Activated naive CD4-positive, alpha-beta T cell treated with anti-CD3 and anti-CD28 coated beads, Interleukin-2, amount 50 U/mL, for 24 hours (primary cell): ENCODE data around the gene SLC25A26.

Source experiments
- H3K27ac Mint-ChIP-seq: one replicate; pipeline ENCODE4 v1.8.0; 2021; ENCODE audit warnings: mild to moderate bottlenecking, mixed read lengths
- H3K27me3 Mint-ChIP-seq: one replicate; pipeline ENCODE4 v1.8.0; 2021; ENCODE audit warnings: mixed read lengths
- H3K36me3 Mint-ChIP-seq: one replicate; pipeline ENCODE4 v1.8.0; 2021; ENCODE audit warnings: mixed read lengths
- H3K4me1 Mint-ChIP-seq: one replicate; pipeline ENCODE4 v1.8.0; 2021; ENCODE audit warnings: mixed read lengths
- H3K4me3 Mint-ChIP-seq: one replicate; pipeline ENCODE4 v1.8.0; 2021; ENCODE audit warnings: mild to moderate bottlenecking, mixed read lengths
- H3K9me3 Mint-ChIP-seq: one replicate; pipeline ENCODE4 v1.8.0; 2021; ENCODE audit warnings: mixed read lengths

SLC25A26 gene

DNA sequence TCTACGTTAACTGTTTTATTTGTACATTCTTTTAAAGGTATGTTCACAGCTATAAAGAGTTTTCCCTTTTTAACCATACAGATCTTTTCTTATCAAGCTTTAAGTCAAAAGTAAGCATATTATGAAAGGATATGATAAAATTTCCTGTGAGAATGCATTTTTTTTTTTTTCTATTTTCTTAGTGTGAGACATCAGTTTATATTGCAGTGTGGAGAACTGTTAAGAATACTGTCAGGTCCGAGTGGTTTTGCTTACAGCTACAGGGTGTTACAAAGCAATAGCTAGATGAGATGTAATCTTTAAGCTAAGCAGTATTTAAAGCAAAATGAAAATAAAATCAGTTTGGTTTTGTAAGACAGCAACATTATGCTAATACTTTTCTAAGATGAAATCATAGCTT is 133.2 kb downstream of the SLC25A26 start:
- H3K27ac Mint-ChIP-seq: no peak overlapping the region
- peaks cover 24% of the 10 kb centered on the region for H3K36me3 Mint-ChIP-seq

DNA sequence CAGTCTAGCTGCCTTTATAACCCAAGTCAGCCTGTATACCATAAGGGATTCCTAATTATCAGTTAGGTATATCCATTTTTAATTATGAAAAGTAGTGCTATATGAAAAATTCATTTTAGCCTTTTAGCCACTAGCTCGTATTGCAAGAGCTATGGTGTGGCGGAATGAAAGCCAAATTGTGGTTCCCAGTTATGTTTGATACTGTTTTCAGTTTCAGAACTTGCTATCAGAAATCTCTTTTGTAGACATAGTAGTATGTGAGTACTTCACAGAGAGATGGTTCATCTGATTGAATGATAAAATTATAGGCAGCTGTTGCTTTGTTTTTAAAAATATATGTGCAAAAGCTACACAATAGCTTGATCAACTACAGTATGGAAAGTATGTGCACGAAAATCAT is 134.6 kb downstream of the SLC25A26 start:
- no peaks in the 10 kb centered on the region for H3K9me3 Mint-ChIP-seq
- H3K27ac Mint-ChIP-seq: no peak overlapping the region
- no peak overlapping the region for H3K4me3 Mint-ChIP-seq
- peaks cover 22% of the 10 kb centered on the region for H3K4me1 Mint-ChIP-seq
- peaks cover 18% of the 10 kb centered on the region for H3K36me3 Mint-ChIP-seq
- H3K27me3 Mint-ChIP-seq: no peaks in the 10 kb centered on the region

More for the DNA sequence above, 133.2 kb downstream of the SLC25A26 start:
- no peak overlapping the region for H3K4me3 Mint-ChIP-seq
- H3K4me1 Mint-ChIP-seq: peaks cover 22% of the 10 kb centered on the region
- no peaks in the 10 kb centered on the region for H3K27me3 Mint-ChIP-seq
- H3K9me3 Mint-ChIP-seq: no peaks in the 10 kb centered on the region

DNA sequence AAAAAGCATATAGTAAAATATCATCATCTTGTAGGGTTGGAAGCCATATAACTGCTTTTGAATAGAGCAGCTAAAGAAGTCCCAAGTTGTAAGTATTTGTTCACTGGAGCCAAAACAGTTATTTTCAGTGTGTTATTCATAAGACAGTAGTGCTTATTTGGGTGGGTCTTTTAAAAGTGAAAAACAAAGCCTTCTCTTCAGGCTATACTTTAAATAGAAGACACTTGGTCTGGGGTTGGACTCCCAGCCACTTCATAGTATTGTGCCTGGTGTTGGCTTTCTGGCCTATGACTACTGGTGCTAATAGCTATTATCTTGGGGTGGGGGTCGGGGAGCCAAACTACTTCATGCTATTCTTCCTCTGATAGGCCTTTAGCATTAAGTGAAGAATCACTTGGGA is 135.2 kb downstream of the SLC25A26 start:
- no peaks in the 10 kb centered on the region for H3K9me3 Mint-ChIP-seq
- H3K4me1 Mint-ChIP-seq: peaks cover 22% of the 10 kb centered on the region
- no peak overlapping the region for H3K4me3 Mint-ChIP-seq
- no peak overlapping the region for H3K27ac Mint-ChIP-seq
- no peaks in the 10 kb centered on the region for H3K27me3 Mint-ChIP-seq
- peaks cover 13% of the 10 kb centered on the region for H3K36me3 Mint-ChIP-seq

DNA sequence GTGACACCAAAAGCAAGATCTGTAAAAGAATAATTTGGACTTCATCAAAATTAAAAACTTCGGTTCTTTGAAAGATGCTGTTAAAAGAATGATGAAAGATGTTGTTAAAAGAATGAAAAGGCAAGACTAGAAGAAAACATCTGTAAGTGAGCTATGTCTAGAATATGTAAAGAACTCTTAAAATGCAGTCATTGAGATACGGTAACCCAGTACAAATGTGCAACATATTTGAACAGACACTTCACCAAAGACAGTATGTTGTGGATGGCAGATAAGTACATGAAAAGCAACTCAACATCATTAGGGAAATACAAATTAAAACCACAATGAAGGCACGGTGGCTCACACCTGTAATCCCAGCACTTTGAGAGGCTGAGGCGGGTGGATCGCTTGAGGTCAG is 140.6 kb downstream of the SLC25A26 start:
- no peak overlapping the region for H3K4me3 Mint-ChIP-seq
- no peak overlapping the region for H3K27ac Mint-ChIP-seq
- no peaks in the 10 kb centered on the region for H3K9me3 Mint-ChIP-seq
- peaks cover 1% of the 10 kb centered on the region for H3K36me3 Mint-ChIP-seq
- H3K27me3 Mint-ChIP-seq: no peaks in the 10 kb centered on the region
- no peaks in the 10 kb centered on the region for H3K4me1 Mint-ChIP-seq

DNA sequence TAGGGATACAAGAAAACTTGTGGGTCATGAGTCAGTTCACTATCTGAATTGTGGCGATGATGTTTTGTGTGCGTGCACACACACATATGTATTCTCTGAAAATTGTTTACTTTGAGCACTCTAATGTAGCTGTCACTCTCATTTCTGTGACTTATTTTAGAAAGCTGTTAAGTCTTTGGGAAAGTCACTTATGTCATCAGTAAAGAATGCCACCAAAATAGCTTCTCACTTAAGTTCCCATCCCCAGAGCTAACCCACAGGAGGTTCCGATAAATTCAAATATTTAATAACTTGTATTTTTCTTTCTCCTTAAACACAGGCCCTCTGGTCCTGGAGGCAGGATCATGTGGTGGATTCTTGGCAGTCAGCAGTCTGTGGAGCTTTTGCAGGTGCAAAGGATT is 141.7 kb downstream of the SLC25A26 start:
- no peak overlapping the region for H3K4me3 Mint-ChIP-seq
- H3K27me3 Mint-ChIP-seq: no peaks in the 10 kb centered on the region
- no peaks in the 10 kb centered on the region for H3K9me3 Mint-ChIP-seq
- H3K36me3 Mint-ChIP-seq: peaks cover 1% of the 10 kb centered on the region
- H3K27ac Mint-ChIP-seq: no peak overlapping the region
- H3K4me1 Mint-ChIP-seq: no peaks in the 10 kb centered on the region

DNA sequence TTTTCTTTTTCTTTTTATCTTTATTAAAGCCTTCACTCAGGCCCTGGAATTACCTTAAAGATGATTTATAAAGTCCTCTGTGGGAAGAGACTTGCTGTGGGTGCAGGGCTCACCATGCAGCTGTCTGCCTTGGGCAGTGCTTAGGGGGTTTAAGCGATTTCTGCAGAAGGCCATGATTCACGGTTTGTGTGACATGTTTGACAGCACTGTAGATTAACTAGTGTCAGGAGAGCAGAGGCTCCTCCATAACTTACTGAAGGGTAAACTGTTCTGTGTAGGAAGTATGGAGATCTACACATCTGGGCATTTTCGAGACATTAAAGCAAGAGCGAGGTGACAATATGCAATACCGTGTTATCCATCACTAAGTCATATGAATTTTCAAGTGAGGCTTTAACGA is 142.3 kb downstream of the SLC25A26 start:
- no peak overlapping the region for H3K27ac Mint-ChIP-seq
- no peaks in the 10 kb centered on the region for H3K4me1 Mint-ChIP-seq
- H3K27me3 Mint-ChIP-seq: no peaks in the 10 kb centered on the region
- H3K4me3 Mint-ChIP-seq: no peak overlapping the region
- no peaks in the 10 kb centered on the region for H3K9me3 Mint-ChIP-seq
- H3K36me3 Mint-ChIP-seq: peaks cover 1% of the 10 kb centered on the region

DNA sequence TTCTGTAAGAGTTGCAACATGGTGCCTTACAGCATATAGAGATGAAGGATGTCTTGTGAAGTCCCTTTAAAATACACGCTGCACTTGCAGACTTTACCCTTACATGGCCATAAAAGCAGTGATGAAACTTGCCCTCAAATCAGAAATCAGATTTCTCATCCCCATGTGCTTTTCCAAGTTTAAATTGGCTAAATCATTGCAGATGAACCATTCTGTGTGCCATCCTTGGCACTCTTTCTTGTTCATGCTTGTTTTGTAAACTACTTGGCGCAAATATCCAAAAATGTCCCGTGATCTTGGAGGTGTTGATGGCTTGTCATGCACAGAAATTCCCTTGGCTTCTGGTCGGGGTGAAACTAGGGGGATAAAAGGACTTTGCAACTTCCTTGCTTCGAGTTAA is 144.3 kb downstream of the SLC25A26 start:
- no peaks in the 10 kb centered on the region for H3K9me3 Mint-ChIP-seq
- no peaks in the 10 kb centered on the region for H3K27me3 Mint-ChIP-seq
- peaks cover 5% of the 10 kb centered on the region for H3K36me3 Mint-ChIP-seq
- H3K4me3 Mint-ChIP-seq: no peak overlapping the region
- no peaks in the 10 kb centered on the region for H3K4me1 Mint-ChIP-seq
- no peak overlapping the region for H3K27ac Mint-ChIP-seq

DNA sequence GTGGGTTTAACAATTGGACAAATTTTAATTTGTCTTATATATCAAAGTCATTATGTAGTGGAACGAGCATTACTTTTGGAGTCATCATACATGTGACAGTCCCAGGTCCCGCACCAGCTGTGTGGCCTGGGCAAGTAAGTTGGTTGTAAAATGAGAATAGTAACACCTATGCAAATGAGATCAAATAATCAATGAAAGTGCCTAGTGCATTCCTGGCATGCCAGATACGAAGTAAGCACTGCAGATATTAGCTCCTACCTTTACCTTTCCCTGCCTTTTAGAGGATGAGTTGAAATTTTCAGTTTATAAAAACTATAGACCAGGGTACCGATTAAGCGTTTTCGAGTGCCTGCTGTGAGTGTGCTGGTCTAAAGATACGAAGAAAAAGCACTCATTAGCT is 145.9 kb downstream of the SLC25A26 start:
- peaks cover 10% of the 10 kb centered on the region for H3K36me3 Mint-ChIP-seq
- H3K4me3 Mint-ChIP-seq: no peak overlapping the region
- no peaks in the 10 kb centered on the region for H3K9me3 Mint-ChIP-seq
- H3K27ac Mint-ChIP-seq: no peak overlapping the region
- H3K4me1 Mint-ChIP-seq: peaks cover 4% of the 10 kb centered on the region
- H3K27me3 Mint-ChIP-seq: no peaks in the 10 kb centered on the region

DNA sequence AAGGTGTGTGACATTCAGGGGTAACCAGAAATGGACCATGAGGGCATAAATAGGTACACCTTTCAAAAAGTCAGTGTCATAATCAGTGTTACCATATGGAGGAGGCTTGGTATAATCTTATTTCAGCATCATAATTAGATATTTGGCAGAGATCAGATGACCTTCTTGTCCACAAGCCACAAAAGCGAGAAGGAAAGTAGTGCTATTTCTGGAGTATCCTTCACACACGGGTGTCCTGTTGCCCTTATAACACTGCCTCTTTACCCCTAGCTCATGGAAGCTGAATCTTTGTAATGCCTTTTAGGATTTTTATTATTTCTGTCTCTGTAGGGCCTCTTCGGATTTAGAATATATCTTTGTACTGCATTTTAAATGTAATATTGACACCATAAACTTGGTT is 147.2 kb downstream of the SLC25A26 start:
- Mint-ChIP-seq H3K27me3 (no peaks in the 10 kb centered on the region), H3K4me1 (peaks cover 4% of the 10 kb centered on the region), H3K9me3 (no peaks in the 10 kb centered on the region), H3K36me3 (peaks cover 9% of the 10 kb centered on the region), H3K4me3 (no peak overlapping the region), H3K27ac (no peak overlapping the region)

DNA sequence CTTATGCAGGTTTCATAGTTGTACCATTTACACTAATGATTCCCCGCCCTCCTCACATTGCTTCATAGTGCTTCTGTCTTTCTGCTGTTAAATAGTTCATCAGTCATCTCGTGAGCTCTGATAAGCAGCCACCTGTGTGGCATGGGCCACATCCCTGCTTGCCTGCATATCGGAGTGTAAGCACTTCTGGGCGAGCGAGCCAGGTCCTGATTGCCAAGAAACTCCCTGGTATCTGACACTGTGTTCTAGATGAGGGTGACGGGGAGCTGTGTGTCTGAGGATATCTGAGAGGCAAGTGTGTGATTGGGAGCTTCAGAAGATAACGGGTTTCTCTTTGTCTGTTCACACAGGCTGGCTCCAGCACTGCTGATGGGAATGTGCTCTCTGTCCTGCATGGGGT is 149.4 kb downstream of the SLC25A26 start:
- no peaks in the 10 kb centered on the region for H3K9me3 Mint-ChIP-seq
- no peak overlapping the region for H3K27ac Mint-ChIP-seq
- no peak overlapping the region for H3K4me3 Mint-ChIP-seq
- H3K27me3 Mint-ChIP-seq: no peaks in the 10 kb centered on the region
- peaks cover 4% of the 10 kb centered on the region for H3K4me1 Mint-ChIP-seq
- H3K36me3 Mint-ChIP-seq: peaks cover 9% of the 10 kb centered on the region

DNA sequence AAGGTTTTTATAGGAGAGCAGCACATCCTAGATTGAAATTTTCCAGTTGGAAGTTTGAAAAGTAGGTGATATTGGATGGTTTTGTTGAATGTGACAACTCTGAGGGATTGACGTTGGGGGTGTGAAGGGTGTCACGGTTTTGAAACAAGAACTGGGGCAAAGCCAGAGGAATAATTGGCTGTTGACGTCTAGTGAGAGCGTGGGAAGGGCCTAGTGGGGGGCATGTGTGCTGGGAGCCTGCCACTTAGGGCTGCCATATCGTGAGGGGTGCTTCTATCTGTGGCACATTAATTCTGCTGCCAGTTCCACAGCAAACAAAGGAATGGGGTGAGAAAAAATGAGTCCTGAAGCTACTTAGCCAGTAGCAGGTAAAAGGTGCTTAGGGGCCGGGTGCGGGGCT is 150.6 kb downstream of the SLC25A26 start:
- H3K4me3 Mint-ChIP-seq: no peak overlapping the region
- no peaks in the 10 kb centered on the region for H3K9me3 Mint-ChIP-seq
- no peaks in the 10 kb centered on the region for H3K27me3 Mint-ChIP-seq
- H3K27ac Mint-ChIP-seq: no peak overlapping the region
- peaks cover 16% of the 10 kb centered on the region for H3K36me3 Mint-ChIP-seq
- peaks cover 4% of the 10 kb centered on the region for H3K4me1 Mint-ChIP-seq

DNA sequence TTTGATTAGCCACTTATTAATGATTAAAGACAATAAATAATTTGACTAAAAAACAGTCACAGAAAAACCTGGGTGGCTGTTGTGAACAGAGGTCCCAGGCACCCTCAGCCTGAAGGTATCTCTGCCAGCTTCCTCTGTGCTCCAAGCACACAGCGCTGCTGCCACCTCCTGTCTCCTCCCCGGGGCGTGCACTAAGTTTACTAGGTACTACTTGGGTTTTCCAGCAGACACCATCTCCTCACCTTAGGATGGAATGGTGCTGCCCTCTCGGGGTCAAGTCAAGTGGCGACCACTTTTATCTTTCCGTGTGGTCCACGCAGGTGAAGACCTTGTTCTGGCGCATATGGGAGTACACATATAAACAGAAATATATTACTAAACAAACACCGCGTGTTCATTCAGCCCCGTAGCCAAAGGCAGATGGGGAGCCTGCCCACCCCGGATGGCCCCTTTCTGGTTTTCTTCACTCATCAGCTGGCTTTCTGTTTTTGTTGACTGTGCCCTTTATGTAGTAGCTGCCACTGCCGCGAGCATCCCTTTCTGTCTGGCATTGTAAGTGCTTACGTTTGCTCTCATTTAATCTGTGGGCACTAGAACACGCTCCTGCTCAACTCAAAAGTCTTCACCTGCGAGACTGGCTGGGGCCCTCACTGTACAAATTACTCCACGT is 152.0 kb downstream of the SLC25A26 start:
- Mint-ChIP-seq H3K27me3 (no peaks in the 10 kb centered on the region), H3K4me3 (no peak overlapping the region), H3K9me3 (no peaks in the 10 kb centered on the region), H3K36me3 (peaks cover 17% of the 10 kb centered on the region), H3K27ac (no peak overlapping the region), H3K4me1 (peaks cover 7% of the 10 kb centered on the region)

DNA sequence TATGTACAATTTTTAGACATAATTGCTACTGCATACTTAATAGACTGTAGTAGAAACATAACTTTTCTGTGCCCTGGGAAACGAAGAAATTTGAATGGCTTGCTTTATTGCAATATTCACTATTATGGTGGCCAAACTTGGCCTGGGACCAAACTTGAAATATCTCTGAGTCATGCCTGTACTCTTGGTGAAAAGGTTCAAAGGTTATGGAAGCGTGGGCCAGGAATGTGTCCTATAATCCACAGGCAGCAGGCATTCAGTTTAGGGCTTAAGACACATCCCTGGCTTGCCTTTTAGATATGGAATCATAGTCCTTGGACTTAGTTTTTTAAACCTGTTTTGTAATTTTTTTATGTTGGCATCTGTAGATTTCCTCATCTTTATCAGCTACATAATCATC is 155.8 kb downstream of the SLC25A26 start:
- H3K36me3 Mint-ChIP-seq: peaks cover 18% of the 10 kb centered on the region
- peaks cover 10% of the 10 kb centered on the region for H3K4me1 Mint-ChIP-seq
- H3K4me3 Mint-ChIP-seq: no peak overlapping the region
- H3K27me3 Mint-ChIP-seq: no peaks in the 10 kb centered on the region
- H3K9me3 Mint-ChIP-seq: no peaks in the 10 kb centered on the region
- no peak overlapping the region for H3K27ac Mint-ChIP-seq

DNA sequence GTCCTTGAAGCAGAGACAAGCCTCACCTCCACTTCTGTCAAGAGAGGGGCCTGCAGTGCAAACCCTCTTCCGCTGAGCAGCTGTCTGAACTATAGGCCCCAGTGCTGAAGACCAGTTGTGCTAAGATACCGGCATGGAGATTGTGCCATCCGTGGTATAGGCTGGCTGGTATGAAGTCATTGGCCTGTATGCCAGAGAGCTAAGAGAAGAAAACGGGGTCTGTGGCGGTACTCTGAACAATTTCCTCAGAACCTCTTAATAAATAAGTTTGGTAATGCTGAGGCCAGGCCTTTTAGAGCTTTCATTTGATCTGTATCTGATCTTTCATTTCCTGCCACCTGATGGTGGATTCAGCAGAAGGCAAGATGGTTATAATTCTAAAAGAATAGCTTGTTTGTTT is 157.0 kb downstream of the SLC25A26 start:
- peak overlapping the region; percentile 66 for H3K27ac Mint-ChIP-seq
- H3K9me3 Mint-ChIP-seq: no peaks in the 10 kb centered on the region
- peaks cover 10% of the 10 kb centered on the region for H3K4me1 Mint-ChIP-seq
- no peaks in the 10 kb centered on the region for H3K27me3 Mint-ChIP-seq
- H3K4me3 Mint-ChIP-seq: no peak overlapping the region
- peaks cover 25% of the 10 kb centered on the region for H3K36me3 Mint-ChIP-seq

DNA sequence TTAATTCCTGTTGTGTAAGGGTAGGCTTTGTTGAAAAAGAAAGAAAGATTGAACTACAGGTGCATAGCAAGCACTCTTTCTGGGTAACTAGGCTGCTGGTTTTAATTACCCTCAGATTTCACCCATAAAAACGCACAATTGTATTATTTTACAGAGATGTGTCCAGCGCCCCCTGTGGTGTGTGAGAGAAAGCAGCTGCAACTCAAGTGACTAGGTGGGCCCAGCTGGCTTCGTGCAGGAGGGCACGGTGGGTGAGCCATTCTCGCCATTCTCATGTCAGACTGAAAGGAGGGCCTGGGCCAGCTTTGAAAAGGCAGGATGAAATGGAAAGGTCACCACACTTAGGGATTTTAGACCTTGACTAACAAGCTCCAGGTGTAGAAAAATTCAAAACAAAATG is 157.5 kb downstream of the SLC25A26 start:
- Mint-ChIP-seq H3K4me3 (no peak overlapping the region), H3K9me3 (no peaks in the 10 kb centered on the region), H3K36me3 (peaks cover 26% of the 10 kb centered on the region), H3K27me3 (no peaks in the 10 kb centered on the region), H3K27ac (peak overlapping the region; percentile 66), H3K4me1 (peaks cover 10% of the 10 kb centered on the region)

DNA sequence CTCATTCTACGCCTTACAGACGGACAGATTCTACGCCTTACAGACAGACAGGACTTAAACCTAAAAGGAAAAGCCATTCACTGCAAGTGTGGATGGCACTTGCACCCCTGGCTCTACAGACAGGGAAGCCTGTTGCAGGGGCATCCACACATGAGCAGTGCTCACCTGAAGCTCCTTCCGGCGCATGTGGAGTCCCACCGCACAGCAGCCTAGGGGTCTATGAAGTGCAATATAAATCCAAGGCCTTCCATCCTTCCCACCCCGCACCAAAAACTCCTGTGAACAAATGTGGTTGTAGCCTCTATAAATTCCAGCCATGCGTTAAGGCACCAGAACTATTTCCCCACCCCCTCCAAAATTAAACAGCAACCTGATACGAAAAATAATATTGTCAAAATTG is 158.8 kb downstream of the SLC25A26 start:
- peak overlapping the region; percentile 63 for H3K27ac Mint-ChIP-seq
- H3K9me3 Mint-ChIP-seq: no peaks in the 10 kb centered on the region
- H3K4me3 Mint-ChIP-seq: no peak overlapping the region
- H3K27me3 Mint-ChIP-seq: no peaks in the 10 kb centered on the region
- peaks cover 10% of the 10 kb centered on the region for H3K4me1 Mint-ChIP-seq
- peaks cover 36% of the 10 kb centered on the region for H3K36me3 Mint-ChIP-seq
